SK-N-SH treated with all-trans-retinoic acid at 6 μM for 48 hours (cell line): ENCODE results near the gene CERS4.

Experiments used
- ATAC-seq: fragments of 200-7000 bp; cut with Tn5 transposase; 3 replicates; pipeline ENCODE4 v1.9.1; 2020; ENCODE audit warnings: mild to moderate bottlenecking, moderate library complexity
- ARNTL ChIP-seq: fragments of 450-650 bp; formaldehyde crosslinking; IDR thresholded peaks from 2 replicates; pipeline ENCODE4 v1.5.0; 2020; ENCODE audit warnings: low read depth, mild to moderate bottlenecking, moderate library complexity, borderline replicate concordance
- BACH2 ChIP-seq: fragments of 250-450 bp; sonication (Bioruptor Pico); IDR thresholded peaks from 2 replicates; pipeline ENCODE4 v1.9.0; 2021; ENCODE audit warnings: mild to moderate bottlenecking, borderline replicate concordance
- CSDC2 ChIP-seq: fragments of 250-450 bp; sonication (Bioruptor Pico); IDR thresholded peaks from 2 replicates; pipeline ENCODE4 v1.5.0; 2020; ENCODE audit warnings: mild to moderate bottlenecking, moderate library complexity
- ESRRG ChIP-seq: fragments of 250-450 bp; sonication (Bioruptor Pico); IDR thresholded peaks from 2 replicates; pipeline ENCODE4 v1.6.1; 2021; ENCODE audit warnings: mild to moderate bottlenecking
- GLIS3 ChIP-seq: fragments of 250-450 bp; sonication (Bioruptor Pico); IDR thresholded peaks from 2 replicates; pipeline ENCODE4 v1.5.0; 2020; ENCODE audit warnings: mild to moderate bottlenecking, moderate library complexity
- ISL1 ChIP-seq: fragments of 250-450 bp; sonication (Bioruptor Pico); IDR thresholded peaks from 2 replicates; pipeline ENCODE4 v2.1.2; 2022; ENCODE audit warnings: mild to moderate bottlenecking, moderate library complexity
- OSR1 ChIP-seq: fragments of 250-450 bp; sonication (Bioruptor Pico); IDR thresholded peaks from 2 replicates; pipeline ENCODE4 v1.8.0; 2022; ENCODE audit warnings: moderate library complexity, mild to moderate bottlenecking, inconsistent platforms
- PPARA ChIP-seq: fragments of 250-450 bp; sonication (Bioruptor Pico); IDR thresholded peaks from 2 replicates; pipeline ENCODE4 v1.5.0; 2020; ENCODE audit warnings: mild to moderate bottlenecking, borderline replicate concordance
- RARB ChIP-seq: fragments of 250-450 bp; sonication (Bioruptor Pico); IDR thresholded peaks from 2 replicates; pipeline ENCODE4 v1.8.0; 2021; ENCODE audit warnings: mild to moderate bottlenecking, moderate library complexity
- SNAI2 ChIP-seq: fragments of 250-450 bp; sonication (Bioruptor Pico); IDR thresholded peaks from 2 replicates; pipeline ENCODE4 v1.5.0; 2020; ENCODE audit warnings: mild to moderate bottlenecking, moderate library complexity
- TCF4 ChIP-seq: fragments of 250-450 bp; sonication (Bioruptor Pico); IDR thresholded peaks from 2 replicates; pipeline ENCODE4 v1.8.0; 2021; ENCODE audit warnings: mild to moderate bottlenecking, moderate library complexity, borderline replicate concordance
- TOX ChIP-seq: fragments of 250-450 bp; sonication (Bioruptor Pico); IDR thresholded peaks from 2 replicates; pipeline ENCODE4 v1.8.0; 2021; ENCODE audit warnings: mild to moderate bottlenecking, moderate library complexity, borderline replicate concordance
- ZC3H10 ChIP-seq: fragments of 250-450 bp; sonication (Bioruptor Pico); IDR thresholded peaks from 2 replicates; pipeline ENCODE4 v1.5.1; 2021; ENCODE audit warnings: mild to moderate bottlenecking, moderate library complexity
- ZFP3 ChIP-seq: fragments of 250-450 bp; sonication (Bioruptor Pico); IDR thresholded peaks from 2 replicates; pipeline ENCODE4 v1.5.0; 2020; ENCODE audit warnings: mild to moderate bottlenecking, moderate library complexity
- ZFP30 ChIP-seq: fragments of 450-650 bp; formaldehyde crosslinking; IDR thresholded peaks from 2 replicates; pipeline ENCODE4 v1.5.0; 2022; ENCODE audit warnings: mild to moderate bottlenecking, moderate library complexity
- ZNF565 ChIP-seq: fragments of 450-650 bp; formaldehyde crosslinking; conservative IDR thresholded peaks from 2 replicates; pipeline ENCODE4 v1.5.0; 2020; ENCODE audit warnings: low read depth, mild to moderate bottlenecking, moderate library complexity
- ZNF70 ChIP-seq: fragments of 450-650 bp; formaldehyde crosslinking; IDR thresholded peaks from 2 replicates; pipeline ENCODE4 v1.5.0; 2020; ENCODE audit warnings: mild to moderate bottlenecking, moderate library complexity
- ZNF8 ChIP-seq: fragments of 450-650 bp; formaldehyde crosslinking; IDR thresholded peaks from 2 replicates; pipeline ENCODE4 v1.5.0; 2020; ENCODE audit warnings: mild to moderate bottlenecking, moderate library complexity
- TF ChIP-seq, protein P1 (sequence below): fragments of 250-450 bp; sonication (Bioruptor Pico); IDR thresholded peaks from 2 replicates; pipeline ENCODE4 v1.5.1; 2021; ENCODE audit warnings: mild to moderate bottlenecking, moderate library complexity
- TF ChIP-seq, protein P2 (sequence below): fragments of 250-450 bp; sonication (Bioruptor Pico); IDR thresholded peaks from 2 replicates; pipeline ENCODE4 v1.5.0; 2020; ENCODE audit warnings: mild to moderate bottlenecking, moderate library complexity
- TF ChIP-seq, protein P3 (sequence below): fragments of 250-450 bp; sonication (Bioruptor Pico); IDR thresholded peaks from 2 replicates; pipeline ENCODE4 v1.8.0; 2020; ENCODE audit warnings: mild to moderate bottlenecking, moderate library complexity, borderline replicate concordance
- TF ChIP-seq, protein P4 (sequence below): fragments of 250-450 bp; sonication (Bioruptor Pico); IDR thresholded peaks from 2 replicates; pipeline ENCODE4 v1.5.1; 2020; ENCODE audit warnings: low read depth, mild to moderate bottlenecking, moderate library complexity

The CERS4 gene

DNA sequence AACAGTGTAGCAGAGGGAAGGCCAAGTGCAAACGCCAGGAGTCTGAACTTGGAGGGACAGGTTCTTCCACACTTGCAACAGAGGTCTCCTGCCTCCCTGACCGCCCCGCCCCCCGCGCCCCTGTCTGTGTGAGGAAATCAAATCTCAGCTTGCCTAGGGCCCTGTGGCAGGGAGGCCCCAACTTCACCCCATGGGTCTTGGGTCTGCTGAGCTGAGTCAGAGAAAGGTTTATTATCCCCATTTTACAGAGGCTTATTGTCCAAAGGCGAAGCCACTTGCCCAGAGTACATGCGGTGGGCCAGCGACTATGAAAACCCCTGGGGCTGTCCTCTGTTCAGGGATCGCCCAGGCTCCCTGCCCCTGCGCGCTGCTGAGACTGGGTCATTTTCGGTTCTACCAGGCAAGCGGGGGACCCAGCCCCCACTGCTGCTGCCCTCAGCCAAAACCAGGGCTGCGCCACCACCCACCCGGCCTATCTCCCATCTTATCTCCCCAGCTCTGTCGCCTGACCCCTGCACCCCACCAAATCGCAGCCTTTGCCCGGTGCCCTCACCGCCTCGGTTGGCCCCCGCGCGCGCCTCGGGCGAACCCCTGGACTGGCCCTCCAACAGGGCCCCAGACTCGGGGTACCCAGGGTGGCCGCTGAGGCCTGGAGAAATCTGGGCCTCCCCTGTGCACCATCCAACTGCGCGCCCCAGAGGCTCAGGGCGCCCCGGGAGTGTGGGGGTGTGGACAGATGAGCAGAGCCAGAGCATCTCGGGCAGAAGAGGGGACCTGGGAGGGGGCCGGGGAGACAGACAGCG, 850 bp upstream of the CERS4 start:
- no peak for TF ChIP-seq ZNF70 (CRISPR knock-in tag)
- no peak for TF ChIP-seq BACH2 (CRISPR knock-in tag)
- TF ChIP-seq, protein P1, sequence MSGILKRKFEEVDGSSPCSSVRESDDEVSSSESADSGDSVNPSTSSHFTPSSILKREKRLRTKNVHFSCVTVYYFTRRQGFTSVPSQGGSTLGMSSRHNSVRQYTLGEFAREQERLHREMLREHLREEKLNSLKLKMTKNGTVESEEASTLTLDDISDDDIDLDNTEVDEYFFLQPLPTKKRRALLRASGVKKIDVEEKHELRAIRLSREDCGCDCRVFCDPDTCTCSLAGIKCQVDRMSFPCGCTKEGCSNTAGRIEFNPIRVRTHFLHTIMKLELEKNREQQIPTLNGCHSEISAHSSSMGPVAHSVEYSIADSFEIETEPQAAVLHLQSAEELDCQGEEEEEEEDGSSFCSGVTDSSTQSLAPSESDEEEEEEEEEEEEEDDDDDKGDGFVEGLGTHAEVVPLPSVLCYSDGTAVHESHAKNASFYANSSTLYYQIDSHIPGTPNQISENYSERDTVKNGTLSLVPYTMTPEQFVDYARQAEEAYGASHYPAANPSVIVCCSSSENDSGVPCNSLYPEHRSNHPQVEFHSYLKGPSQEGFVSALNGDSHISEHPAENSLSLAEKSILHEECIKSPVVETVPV (CRISPR knock-in tag) = no peak
- TF ChIP-seq ZFP3 = no peak
- TF ChIP-seq ZFP30 (CRISPR knock-in tag) = no peak
- TF ChIP-seq ARNTL (CRISPR knock-in tag) = no peak
- TF ChIP-seq, protein P2, sequence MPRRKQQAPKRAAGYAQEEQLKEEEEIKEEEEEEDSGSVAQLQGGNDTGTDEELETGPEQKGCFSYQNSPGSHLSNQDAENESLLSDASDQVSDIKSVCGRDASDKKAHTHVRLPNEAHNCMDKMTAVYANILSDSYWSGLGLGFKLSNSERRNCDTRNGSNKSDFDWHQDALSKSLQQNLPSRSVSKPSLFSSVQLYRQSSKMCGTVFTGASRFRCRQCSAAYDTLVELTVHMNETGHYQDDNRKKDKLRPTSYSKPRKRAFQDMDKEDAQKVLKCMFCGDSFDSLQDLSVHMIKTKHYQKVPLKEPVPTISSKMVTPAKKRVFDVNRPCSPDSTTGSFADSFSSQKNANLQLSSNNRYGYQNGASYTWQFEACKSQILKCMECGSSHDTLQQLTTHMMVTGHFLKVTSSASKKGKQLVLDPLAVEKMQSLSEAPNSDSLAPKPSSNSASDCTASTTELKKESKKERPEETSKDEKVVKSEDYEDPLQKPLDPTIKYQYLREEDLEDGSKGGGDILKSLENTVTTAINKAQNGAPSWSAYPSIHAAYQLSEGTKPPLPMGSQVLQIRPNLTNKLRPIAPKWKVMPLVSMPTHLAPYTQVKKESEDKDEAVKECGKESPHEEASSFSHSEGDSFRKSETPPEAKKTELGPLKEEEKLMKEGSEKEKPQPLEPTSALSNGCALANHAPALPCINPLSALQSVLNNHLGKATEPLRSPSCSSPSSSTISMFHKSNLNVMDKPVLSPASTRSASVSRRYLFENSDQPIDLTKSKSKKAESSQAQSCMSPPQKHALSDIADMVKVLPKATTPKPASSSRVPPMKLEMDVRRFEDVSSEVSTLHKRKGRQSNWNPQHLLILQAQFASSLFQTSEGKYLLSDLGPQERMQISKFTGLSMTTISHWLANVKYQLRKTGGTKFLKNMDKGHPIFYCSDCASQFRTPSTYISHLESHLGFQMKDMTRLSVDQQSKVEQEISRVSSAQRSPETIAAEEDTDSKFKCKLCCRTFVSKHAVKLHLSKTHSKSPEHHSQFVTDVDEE (CRISPR knock-in tag) = no peak
- TF ChIP-seq ZC3H10 = no peak
- no peak for TF ChIP-seq CSDC2 (CRISPR knock-in tag)
- TF ChIP-seq, all 23 proteins: peak for 0
- peak; percentile 55 for ATAC-seq

DNA sequence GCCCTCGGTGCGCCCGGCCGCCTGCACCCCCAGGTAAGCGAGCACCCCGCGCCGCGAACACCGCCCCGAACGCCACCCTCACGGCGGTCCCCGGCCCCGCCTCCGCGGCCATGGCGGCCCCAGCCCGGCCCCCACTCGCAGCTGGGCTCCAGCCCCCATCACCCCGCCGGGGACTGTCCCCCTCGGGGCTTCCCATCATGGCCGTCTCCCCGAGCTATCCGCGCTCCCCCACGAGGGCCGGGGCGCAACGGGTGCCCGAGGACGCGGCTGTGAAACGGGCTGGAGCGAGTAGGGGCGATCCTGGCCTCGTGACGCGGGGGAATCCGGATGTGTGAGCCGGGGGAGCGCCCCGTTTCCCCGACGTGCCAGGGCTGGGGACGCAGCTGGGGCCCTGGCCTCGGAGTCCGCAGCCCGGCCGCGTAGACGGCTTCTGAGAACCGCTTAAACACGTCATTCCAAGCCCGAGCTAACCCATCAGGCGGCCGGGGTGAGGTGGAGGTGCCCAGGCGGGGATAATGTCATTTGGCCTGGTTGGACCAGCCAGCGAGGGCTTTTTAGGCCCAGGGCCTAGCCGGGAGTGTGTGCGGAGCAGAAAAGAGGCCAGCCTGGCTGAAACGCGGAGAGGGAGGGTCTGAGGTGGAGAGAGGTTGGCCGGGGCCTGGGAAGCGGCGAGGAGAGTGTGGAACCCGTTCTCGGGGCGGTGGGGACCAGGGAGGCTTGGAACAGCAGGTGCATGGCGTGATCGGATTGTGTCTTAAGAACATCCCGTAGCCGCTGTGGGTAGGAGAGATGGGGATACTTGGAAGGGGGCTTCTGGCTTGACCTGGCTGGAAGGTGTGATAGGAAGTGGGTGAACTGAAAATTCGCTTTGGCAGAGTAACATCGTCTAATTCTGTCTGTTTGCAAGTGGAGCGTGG, 550 bp downstream of the CERS4 start:
- ATAC-seq = peak; percentile 59
- TF ChIP-seq ZFP3 = no peak
- TF ChIP-seq ZNF8 (CRISPR knock-in tag) = no peak
- TF ChIP-seq ZC3H10 = no peak
- no peak for TF ChIP-seq TCF4 (CRISPR knock-in tag)
- TF ChIP-seq ESRRG (CRISPR knock-in tag) = no peak
- TF ChIP-seq, protein P3, sequence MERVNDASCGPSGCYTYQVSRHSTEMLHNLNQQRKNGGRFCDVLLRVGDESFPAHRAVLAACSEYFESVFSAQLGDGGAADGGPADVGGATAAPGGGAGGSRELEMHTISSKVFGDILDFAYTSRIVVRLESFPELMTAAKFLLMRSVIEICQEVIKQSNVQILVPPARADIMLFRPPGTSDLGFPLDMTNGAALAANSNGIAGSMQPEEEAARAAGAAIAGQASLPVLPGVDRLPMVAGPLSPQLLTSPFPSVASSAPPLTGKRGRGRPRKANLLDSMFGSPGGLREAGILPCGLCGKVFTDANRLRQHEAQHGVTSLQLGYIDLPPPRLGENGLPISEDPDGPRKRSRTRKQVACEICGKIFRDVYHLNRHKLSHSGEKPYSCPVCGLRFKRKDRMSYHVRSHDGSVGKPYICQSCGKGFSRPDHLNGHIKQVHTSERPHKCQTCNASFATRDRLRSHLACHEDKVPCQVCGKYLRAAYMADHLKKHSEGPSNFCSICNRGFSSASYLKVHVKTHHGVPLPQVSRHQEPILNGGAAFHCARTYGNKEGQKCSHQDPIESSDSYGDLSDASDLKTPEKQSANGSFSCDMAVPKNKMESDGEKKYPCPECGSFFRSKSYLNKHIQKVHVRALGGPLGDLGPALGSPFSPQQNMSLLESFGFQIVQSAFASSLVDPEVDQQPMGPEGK (CRISPR knock-in tag) = no peak
- TF ChIP-seq ZNF70 (CRISPR knock-in tag) = no peak
- TF ChIP-seq OSR1 (CRISPR knock-in tag) = no peak
- no peak for TF ChIP-seq TOX
- TF ChIP-seq GLIS3 (CRISPR knock-in tag) = no peak
- TF ChIP-seq PPARA (CRISPR knock-in tag) = no peak

DNA sequence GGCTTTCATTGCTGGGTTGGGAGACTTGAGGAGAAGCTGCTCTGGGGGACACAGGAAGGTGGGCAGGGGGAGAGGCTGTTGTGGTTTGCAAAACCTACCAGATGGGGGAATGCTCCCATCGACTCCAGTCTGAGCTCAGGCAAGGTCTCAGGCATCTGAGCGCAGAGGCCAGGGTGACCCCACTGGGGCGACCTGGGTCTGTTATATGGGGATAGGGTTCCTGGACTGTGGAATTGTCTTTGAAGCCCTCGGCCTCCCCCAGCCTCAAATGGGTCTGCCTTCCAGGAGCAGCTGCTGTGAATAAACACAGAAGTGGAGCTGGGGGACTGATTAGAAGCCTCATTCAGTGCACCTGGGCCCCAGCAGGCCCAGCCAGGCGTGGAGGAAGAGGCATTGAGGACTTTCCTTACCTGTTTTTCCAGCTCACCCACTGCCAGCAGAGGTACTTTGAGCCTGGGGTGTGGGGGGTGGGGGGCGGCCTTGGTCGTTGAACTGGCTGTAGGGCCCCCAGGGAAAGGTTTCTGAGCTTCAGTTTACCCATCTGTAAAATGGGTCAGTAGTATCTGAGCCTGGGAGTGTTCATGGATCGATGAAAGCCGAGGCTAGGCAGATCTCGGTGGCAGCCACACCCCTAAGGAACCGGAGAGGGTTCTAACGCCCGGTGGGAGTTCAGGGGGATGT, 1.4 kb downstream of the CERS4 start:
- no peak for ATAC-seq
- no peak for TF ChIP-seq RARB (CRISPR knock-in tag)
- TF ChIP-seq ZFP3 = no peak
- no peak for TF ChIP-seq BACH2 (CRISPR knock-in tag)
- TF ChIP-seq SNAI2 (CRISPR knock-in tag) = no peak
- no peak for TF ChIP-seq TCF4 (CRISPR knock-in tag)
- TF ChIP-seq, protein P4, sequence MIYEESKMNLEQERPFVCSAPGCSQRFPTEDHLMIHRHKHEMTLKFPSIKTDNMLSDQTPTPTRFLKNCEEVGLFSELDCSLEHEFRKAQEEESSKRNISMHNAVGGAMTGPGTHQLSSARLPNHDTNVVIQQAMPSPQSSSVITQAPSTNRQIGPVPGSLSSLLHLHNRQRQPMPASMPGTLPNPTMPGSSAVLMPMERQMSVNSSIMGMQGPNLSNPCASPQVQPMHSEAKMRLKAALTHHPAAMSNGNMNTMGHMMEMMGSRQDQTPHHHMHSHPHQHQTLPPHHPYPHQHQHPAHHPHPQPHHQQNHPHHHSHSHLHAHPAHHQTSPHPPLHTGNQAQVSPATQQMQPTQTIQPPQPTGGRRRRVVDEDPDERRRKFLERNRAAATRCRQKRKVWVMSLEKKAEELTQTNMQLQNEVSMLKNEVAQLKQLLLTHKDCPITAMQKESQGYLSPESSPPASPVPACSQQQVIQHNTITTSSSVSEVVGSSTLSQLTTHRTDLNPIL (CRISPR knock-in tag) = no peak
- TF ChIP-seq PPARA (CRISPR knock-in tag) = no peak
- TF ChIP-seq ISL1 (CRISPR knock-in tag) = no peak
- no peak for TF ChIP-seq ZNF565 (CRISPR knock-in tag)
- TF ChIP-seq GLIS3 (CRISPR knock-in tag) = no peak
- no peak for TF ChIP-seq ZNF70 (CRISPR knock-in tag)
- no peak for TF ChIP-seq ARNTL (CRISPR knock-in tag)
- no peak for TF ChIP-seq ZFP30 (CRISPR knock-in tag)
